Sigmoid colon (tissue), 3 donors: ENCODE results near the gene ADGRE2.

Experiments used
- CTCF ChIP-seq, 4 experiments: fragments of 450-650 bp in 3 of 4; fragments of 200-600 bp in 1 of 4; IDR thresholded peaks; one replicate each; pipeline ENCODE4 v1.5.1; 2016 to 2019; ENCODE audit warnings: antibody characterized with exemption in 4 of 4, mild to moderate bottlenecking in 3 of 4, moderate library complexity in 2 of 4
- POLR2A ChIP-seq, 2 donors: fragments of 450-650 bp; IDR thresholded peaks; one replicate each; pipeline ENCODE4 v1.6.1; 2016; ENCODE audit warnings: antibody characterized with exemption in 2 of 2, mild to moderate bottlenecking in 2 of 2, moderate library complexity in 2 of 2

- TF ChIP-seq CTCF (IDR thresholded peaks at IDR 0.05) (no peak), POLR2A (IDR thresholded peaks at IDR 0.05) (no peak)
Measured at GRCh38 chr19:14722127-14722526, 56.2 kb downstream of the ADGRE2 start.
